ENCODE measurements around the gene ERVH48-1.
A peak's percentile ranks its signal among the peaks of the same experiment; 100 is the strongest.
"Not testable (repeated sequence)": the region's sequence is repeated elsewhere in the genome, so short reads cannot be mapped to it uniquely, and the experiment has no call there.

Gene ERVH48-1

GRCh38 chr21:42938606-42938995 lies 13.2 kb upstream of the ERVH48-1 start:
- not testable (repeated sequence) for DNase-seq

- no peak for DNase-seq
These were observed 12.7 kb upstream of the ERVH48-1 start for GRCh38 chr21:42937960-42938605.

GRCh38 chr21:42937034-42937940 lies 11.9 kb upstream of the ERVH48-1 start:
- DNase-seq, result not testable (repeated sequence)

GRCh38 chr21:42936360-42936759 lies 10.9 kb upstream of the ERVH48-1 start:
- not testable (repeated sequence) for DNase-seq

- not testable (repeated sequence) for DNase-seq
These were observed 8.5 kb upstream of the ERVH48-1 start for GRCh38 chr21:42933973-42934372.

- not testable (repeated sequence) for DNase-seq
These were observed 7.9 kb upstream of the ERVH48-1 start for GRCh38 chr21:42933137-42933970.

- not testable (repeated sequence) for DNase-seq
These were observed 7.1 kb upstream of the ERVH48-1 start for GRCh38 chr21:42932378-42933136.

GRCh38 chr21:42931560-42932235 lies 6.3 kb upstream of the ERVH48-1 start:
- no peak for DNase-seq

GRCh38 chr21:42929969-42930368 lies 4.5 kb upstream of the ERVH48-1 start:
- DNase-seq, result no peak

GRCh38 chr21:42927474-42928200 lies 2.2 kb upstream of the ERVH48-1 start:
- not testable (repeated sequence) for DNase-seq

- no peak for DNase-seq
These were observed 1.0 kb downstream of the ERVH48-1 start for GRCh38 chr21:42924433-42924751.

- DNase-seq, result peak; percentile 88
These were observed 1.6 kb downstream of the ERVH48-1 start for GRCh38 chr21:42923553-42924432.

- no peak for DNase-seq
These were observed 2.5 kb downstream of the ERVH48-1 start for GRCh38 chr21:42922918-42923317.

GRCh38 chr21:42921927-42922326 lies 3.5 kb downstream of the ERVH48-1 start:
- DNase-seq, result no peak

- DNase-seq, result no peak
These were observed 7.1 kb downstream of the ERVH48-1 start for GRCh38 chr21:42918291-42918690.

GRCh38 chr21:42913476-42913875 lies 12.0 kb downstream of the ERVH48-1 start:
- DNase-seq, result no peak

GRCh38 chr21:42911920-42912319 lies 13.5 kb downstream of the ERVH48-1 start:
- not testable (repeated sequence) for DNase-seq

GRCh38 chr21:42908484-42908883 lies 16.9 kb downstream of the ERVH48-1 start:
- not testable (repeated sequence) for DNase-seq

GRCh38 chr21:42906233-42906632 lies 19.2 kb downstream of the ERVH48-1 start:
- no peak for DNase-seq

GRCh38 chr21:42905195-42905594 lies 20.2 kb downstream of the ERVH48-1 start:
- DNase-seq, result no peak

All from NCI-H1048 (cell line).